Panc1 (cell line): ENCODE measurements around the gene PROKR1.

Experiments
- CTCF ChIP-seq: fragments of 450-650 bp; IDR thresholded peaks from 2 replicates; pipeline ENCODE4 v1.5.1; 2017; ENCODE audit warnings: mild to moderate bottlenecking
- POLR2AphosphoS5 ChIP-seq: IDR thresholded peaks from 2 replicates; pipeline ENCODE4 v1.6.1; 2012; ENCODE audit warnings: mild to moderate bottlenecking, low read depth, low read length, moderate library complexity
- REST ChIP-seq, 2 experiments: IDR thresholded peaks; 2 replicates each; pipeline ENCODE4 v1.6.1; 2011 to 2012; ENCODE audit warnings: low read depth in 2 of 2, control low read depth in 1 of 2, low read length in 1 of 2, mild to moderate bottlenecking in 1 of 2, moderate library complexity in 1 of 2; ENCODE audit not compliant: insufficient read depth in 1 of 2
- TCF7L2 ChIP-seq: IDR thresholded peaks from 2 replicates; pipeline ENCODE4 v1.6.1; 2011; ENCODE audit warnings: mild to moderate bottlenecking, low read depth, low read length, inconsistent platforms

GRCh38 chr2:68675470-68675869 is 32.1 kb downstream of the PROKR1 start:
- TF ChIP-seq CTCF: no peak
- TF ChIP-seq POLR2AphosphoS5: no peak
- TF ChIP-seq REST (IDR thresholded peaks at IDR 0.05; ENCODE audit: insufficient read depth in 1 of 2, low read depth in 2 of 2, low read length in 1 of 2): no peak
- TF ChIP-seq TCF7L2: no peak
